ENCODE results near the gene PDZRN3. TPM values are rescaled to one million over a fixed set of nuclear protein-coding genes. Genes with fewer than 3 reads are reported as not detected.

The PDZRN3 gene
- total and polyA plus RNA-seq, 2 of the 13 experiments (the other 11 are each of a cell fraction or from before 2014, with no cell fraction given): not detected

GRCh38 chr3:73603762-73604171 is 21.0 kb downstream of the PDZRN3 start (continued):
- no peak for TF ChIP-seq GABPB1 (CRISPR knock-in tag; IDR thresholded peaks at IDR 0.05)

- Histone ChIP-seq H3K4me2 (ENCODE audit: low read depth, low read length) (no peak overlapping the region), H4K20me1 (ENCODE audit: insufficient read depth, low read length) (no peaks in the 10 kb centered on the region), H3K9me3 (ENCODE audit: low read length) (no peaks in the 10 kb centered on the region), H3K79me2 (ENCODE audit: insufficient read depth, low read length) (no peaks in the 10 kb centered on the region), H3K27me3 (ENCODE audit: control insufficient read depth in 1 of 2, insufficient read depth in 2 of 2, low read length in 2 of 2) (no peaks in the 10 kb centered on the region), H2AFZ (ENCODE audit: low read length) (no peak overlapping the region), H3K4me3 (replicated peaks in 1 of 3; ENCODE audit: insufficient read depth in 1 of 3, low read depth in 2 of 3, low read length in 3 of 3) (no peak overlapping the region), H3K9ac (ENCODE audit: insufficient read depth, low read depth, low read length) (no peak overlapping the region), H3K4me1 (ENCODE audit: insufficient read depth, low read length) (no peaks in the 10 kb centered on the region), H3K27ac (ENCODE audit: extremely low read length, insufficient read depth, low read length) (no peak overlapping the region), H3K36me3 (replicated peaks in 1 of 2; ENCODE audit: control insufficient read depth in 1 of 2, insufficient read depth in 2 of 2, low read length in 2 of 2) (no peaks in the 10 kb centered on the region)
- POLR2A ChIA-PET: no interaction called here
- FAIRE-seq (no peak), ATAC-seq (no peak), DNase-seq (ENCODE audit: low spot score) (no peak)
- 36% methylated on average over 3 of the region's 3 CpGs for WGBS (ENCODE audit: low lambda C conversion rate)
- no TSS peak for BruUV-seq (replicated peaks)
- CTCF ChIA-PET (ENCODE audit: low intra/inter-chr PET ratio, low total read pairs): no interaction called here
- intact Hi-C loops (cut with micrococcal nuclease; ENCODE audit: unreplicated experiment): no loop called here
- in situ Hi-C loops (cut with HindIII; ENCODE audit: extremely low pct_ligation_motif_present, low pct_unique_long_range_greater_than_20kb): no loop called here
- TF ChIP-seq ZNF562 (CRISPR knock-in tag; IDR thresholded peaks at IDR 0.05; ENCODE audit: borderline replicate concordance) (no peak), ZGPAT (CRISPR knock-in tag; IDR thresholded peaks at IDR 0.05) (no peak), CTCF (CRISPR knock-in tag; IDR thresholded peaks at IDR 0.05) (no peak), ZSCAN22 (CRISPR knock-in tag; IDR thresholded peaks at IDR 0.05) (no peak), MZF1 (CRISPR knock-in tag; IDR thresholded peaks at IDR 0.05; ENCODE audit: borderline replicate concordance) (no peak), CC2D1A (CRISPR knock-in tag; IDR thresholded peaks at IDR 0.05) (no peak), NBN (conservative IDR thresholded peaks at IDR 0.05) (no peak), IKZF1 (IDR thresholded peaks at IDR 0.05) (no peak), ZNF7 (CRISPR knock-in tag; IDR thresholded peaks at IDR 0.05) (no peak), RFX3 (CRISPR knock-in tag; IDR thresholded peaks at IDR 0.05) (no peak), SKIL (CRISPR knock-in tag; IDR thresholded peaks at IDR 0.05; ENCODE audit: borderline replicate concordance) (no peak), MTERF4 (CRISPR knock-in tag; IDR thresholded peaks at IDR 0.05) (no peak), DBP (CRISPR knock-in tag; IDR thresholded peaks at IDR 0.05; ENCODE audit: not compliant biosample characterization) (no peak), ZNF3 (CRISPR knock-in tag; IDR thresholded peaks at IDR 0.05) (no peak), NR2F2 (IDR thresholded peaks at IDR 0.05; ENCODE audit: borderline replicate concordance, low read depth) (no peak), REXO4 (CRISPR knock-in tag; IDR thresholded peaks at IDR 0.05; ENCODE audit: borderline replicate concordance) (no peak), ZNF788 (CRISPR knock-in tag; IDR thresholded peaks at IDR 0.05; ENCODE audit: borderline replicate concordance) (no peak)
Observed at GRCh38 chr3:73602170-73602569, 22.6 kb downstream of the PDZRN3 start.

All from HepG2 (cell line).